Fibroblast of lung (primary cell): ENCODE results near the gene RALGAPB. TPM values are rescaled to one million over a fixed set of nuclear protein-coding genes. Genes with fewer than 3 reads are reported as not detected.

Experiments used
- DNase-seq, 2 donors: peaks; one replicate each; pipeline versions ENCODE4 v3.0.0 to v3.0.0-alpha.2; 2010; ENCODE audit warnings: low read depth in 2 of 2
- H2AFZ ChIP-seq: 2 replicates; pipeline ENCODE4 v1.5.1; 2012; ENCODE audit warnings: low read length, control low read depth, inconsistent platforms
- H3K27ac ChIP-seq: 2 replicates; pipeline ENCODE4 v1.5.1; 2011; ENCODE audit warnings: low read length, control low read depth; ENCODE audit not compliant: insufficient read depth
- H3K27me3 ChIP-seq: 2 replicates; pipeline ENCODE4 v1.5.1; 2011; ENCODE audit warnings: mild to moderate bottlenecking, low read length; ENCODE audit not compliant: control insufficient read depth, insufficient read depth
- H3K36me3 ChIP-seq: 2 replicates; pipeline ENCODE4 v1.5.1; 2011; ENCODE audit warnings: low read length; ENCODE audit not compliant: control insufficient read depth, insufficient read depth
- H3K4me1 ChIP-seq: 2 replicates; pipeline ENCODE4 v1.5.1; 2011; ENCODE audit warnings: low read length; ENCODE audit not compliant: control insufficient read depth, insufficient read depth; ENCODE audit errors: extremely low read depth
- H3K4me2 ChIP-seq: 2 replicates; pipeline ENCODE4 v1.5.1; 2011; ENCODE audit warnings: low read length, control low read depth; ENCODE audit not compliant: insufficient read depth; ENCODE audit errors: extremely low read depth
- H3K4me3 ChIP-seq, 4 experiments: fragments of 200-600 bp in 1 of 4; sonication (generic) in 1 of 4; replicated peaks in 1 of 4; 2 replicates each; pipeline ENCODE4 v1.5.1; 2011 to 2016; ENCODE audit warnings: low read length in 4 of 4, low read depth in 3 of 4, mild to moderate bottlenecking in 3 of 4, control low read depth in 2 of 4, inconsistent platforms in 1 of 4, mixed read lengths in 1 of 4; ENCODE audit not compliant: insufficient read depth in 1 of 4; ENCODE audit errors: control extremely low read depth in 1 of 4
- H3K79me2 ChIP-seq: 2 replicates; pipeline ENCODE4 v1.5.1; 2012; ENCODE audit warnings: mild to moderate bottlenecking, low read length, inconsistent platforms; ENCODE audit not compliant: control insufficient read depth, insufficient read depth
- H3K9ac ChIP-seq: 2 replicates; pipeline ENCODE4 v1.5.1; 2011; ENCODE audit warnings: mild to moderate bottlenecking, low read length, control low read depth; ENCODE audit not compliant: insufficient read depth
- H3K9me3 ChIP-seq: 2 replicates; pipeline ENCODE4 v1.5.1; 2012; ENCODE audit warnings: low read depth, low read length; ENCODE audit not compliant: control insufficient read depth, insufficient read depth
- H4K20me1 ChIP-seq: 2 replicates; pipeline ENCODE4 v1.5.1; 2011; ENCODE audit warnings: low read length; ENCODE audit not compliant: control insufficient read depth, insufficient read depth; ENCODE audit errors: extremely low read depth
- CTCF ChIP-seq, 2 donors: IDR thresholded peaks in 1 of 2; conservative IDR thresholded peaks in 1 of 2; 1 replicate in 1 of 2; 2 replicates in 1 of 2; pipeline ENCODE4 v1.5.1; 2011 to 2012; ENCODE audit warnings: low read length in 2 of 2, control low read depth in 1 of 2, inconsistent platforms in 1 of 2, low read depth in 1 of 2, mild to moderate bottlenecking in 1 of 2
- EZH2 ChIP-seq: IDR thresholded peaks from 2 replicates; pipeline ENCODE4 v1.5.1; 2012; ENCODE audit warnings: low read length, control low read depth, mild to moderate bottlenecking; ENCODE audit errors: missing control alignments
- polyA plus RNA-seq, 2 donors: library from polyadenylated mRNA; depleted of rRNA in 1 of 2; stranded (reverse) in 1 of 2; unstranded in 1 of 2; fragments of >200 nt; gene quantifications; 2 replicates each; pipeline ENCODE4 v1.2.1, GENCODE V29; 2011 to 2012; ENCODE audit warnings: missing spikeins in 1 of 2
- total RNA-seq: library from RNA; depleted of rRNA; stranded (reverse); fragments of >200 nt; gene quantifications from 2 replicates; pipeline ENCODE4 v1.2.1, GENCODE V29; 2014

Gene RALGAPB
- total and polyA plus RNA-seq, 2 donors (not counting 1 experiment from before 2014, with no cell fraction given), result 19.5 to 31.4 TPM

DNA sequence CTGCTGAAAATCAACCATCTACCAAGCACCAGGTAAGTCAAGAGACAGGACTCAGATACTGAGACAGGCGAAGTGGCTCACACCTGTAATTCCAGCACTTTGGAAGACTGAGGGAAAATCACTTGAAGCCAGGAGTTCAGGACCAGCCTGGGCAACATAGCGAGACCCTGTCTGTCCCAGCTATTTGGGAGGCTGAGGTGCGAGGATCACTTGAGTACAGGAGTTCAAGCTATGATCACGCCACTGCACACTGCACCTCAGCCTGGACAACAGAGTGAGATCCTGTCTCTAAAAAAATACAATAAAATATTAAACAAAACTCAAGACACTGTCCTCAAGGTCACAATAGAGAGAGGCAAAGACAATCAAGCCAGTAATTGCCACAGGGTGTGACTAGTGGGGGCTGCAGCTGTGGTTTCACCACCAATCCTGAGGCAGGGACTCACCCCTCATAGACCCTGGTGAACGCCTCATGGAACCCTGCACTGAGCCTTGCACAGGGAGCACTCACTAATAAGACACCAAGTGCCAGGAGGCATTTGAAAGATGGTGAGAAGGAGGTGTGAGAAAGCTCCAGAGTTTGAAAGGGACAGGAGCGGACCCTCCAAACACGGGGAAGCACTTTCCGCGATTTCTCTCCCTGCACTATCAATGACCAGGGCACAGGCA, 39.2 kb upstream of the RALGAPB start:
- no peak for DNase-seq
- Histone ChIP-seq H3K9me3 (no peaks in the 10 kb centered on the region), H3K36me3 (peaks cover 46% of the 10 kb centered on the region), H3K4me1 (peaks cover 7% of the 10 kb centered on the region), H3K27ac (no peak overlapping the region), H3K4me2 (peak overlapping the region; percentile 99), H3K27me3 (no peaks in the 10 kb centered on the region), H3K9ac (no peak overlapping the region), H4K20me1 (no peaks in the 10 kb centered on the region), H3K79me2 (peaks cover 61% of the 10 kb centered on the region), H3K4me3 (peak overlapping the region; percentile 84 to 95 (median 92)), H2AFZ (no peak overlapping the region)
- TF ChIP-seq EZH2 (no peak), CTCF (conservative IDR thresholded peaks at IDR 0.05 in 1 of 2, IDR thresholded peaks at IDR 0.05 in 1 of 2; ENCODE audit: low read depth in 1 of 2, low read length in 2 of 2) (no peak)

- DNase-seq, result peak; percentile 18 to 23
- Histone ChIP-seq H3K4me2 (peak overlapping the region; percentile 99), H3K36me3 (peaks cover 38% of the 10 kb centered on the region), H2AFZ (no peak overlapping the region), H3K9me3 (no peaks in the 10 kb centered on the region), H3K27me3 (peaks cover 2% of the 10 kb centered on the region), H3K9ac (peak overlapping the region; percentile 87), H3K79me2 (peaks cover 52% of the 10 kb centered on the region), H3K4me1 (peaks cover 7% of the 10 kb centered on the region), H4K20me1 (no peaks in the 10 kb centered on the region), H3K4me3 (peak overlapping the region; percentile 84 to 95 (median 92)), H3K27ac (peak overlapping the region; percentile 91)
- no peak for TF ChIP-seq EZH2
- no peak for TF ChIP-seq CTCF (conservative IDR thresholded peaks at IDR 0.05 in 1 of 2, IDR thresholded peaks at IDR 0.05 in 1 of 2; ENCODE audit: low read depth in 1 of 2, low read length in 2 of 2)
These were observed 38.3 kb upstream of the RALGAPB start for GRCh38 chr20:38434301-38434741.

- TF ChIP-seq CTCF (conservative IDR thresholded peaks at IDR 0.05 in 1 of 2, IDR thresholded peaks at IDR 0.05 in 1 of 2; ENCODE audit: low read depth in 1 of 2, low read length in 2 of 2), result peak; percentile 99 to 100
- TF ChIP-seq EZH2, result no peak
- H4K20me1 ChIP-seq, result no peaks in the 10 kb centered on the region
- peak within 1 kb of the TSS; percentile 99 for H3K4me2 ChIP-seq
- H3K36me3 ChIP-seq, result peaks cover 32% of the 10 kb centered on the region
- peaks cover 2% of the 10 kb centered on the region for H3K27me3 ChIP-seq
- peak; percentile 95 to 96 for DNase-seq
- peak within 1 kb of the TSS; percentile 45 for H2AFZ ChIP-seq
- H3K4me3 ChIP-seq, result peak within 1 kb of the TSS; percentile 84 to 95 (median 92)
- H3K9ac ChIP-seq, result peak within 1 kb of the TSS; percentile 87
- H3K9me3 ChIP-seq, result no peaks in the 10 kb centered on the region
- peaks cover 7% of the 10 kb centered on the region for H3K4me1 ChIP-seq
- H3K79me2 ChIP-seq, result peaks cover 47% of the 10 kb centered on the region
- H3K27ac ChIP-seq, result peak within 1 kb of the TSS; percentile 91
These were observed 37.7 kb upstream of the RALGAPB start, which contains the start of gene SNHG17 for GRCh38 chr20:38434770-38435554. SNHG17 (minus strand) TSS chr20:38435328.
